GM21825 (cell line): ENCODE results near the gene MBD6.
"Not testable (repeated sequence)": the region's sequence is repeated elsewhere in the genome, so short reads cannot be mapped to it uniquely, and the experiment has no call there.

ENCODE experiments used
- ATAC-seq: cut with Tn5 transposase; IDR thresholded peaks from one replicate; pipeline ENCODE4 v1.9.1; 2021; ENCODE audit warnings: mild to moderate bottlenecking, moderate library complexity; ENCODE audit not compliant: unreplicated experiment

MBD6 gene

GRCh38 chr12:57568838-57569237 lies 46.2 kb downstream of the MBD6 start:
- no peak for ATAC-seq

GRCh38 chr12:57569858-57570257 lies 47.2 kb downstream of the MBD6 start:
- ATAC-seq, result no peak

GRCh38 chr12:57570438-57570837 lies 47.8 kb downstream of the MBD6 start:
- not testable (repeated sequence) for ATAC-seq

- ATAC-seq, result no peak
Observed at GRCh38 chr12:57571926-57572762, 49.5 kb downstream of the MBD6 start.

GRCh38 chr12:57574795-57575194 lies 52.2 kb downstream of the MBD6 start:
- no peak for ATAC-seq

GRCh38 chr12:57575771-57576612 lies 53.4 kb downstream of the MBD6 start:
- ATAC-seq, result no peak

GRCh38 chr12:57576613-57577160 lies 54.1 kb downstream of the MBD6 start:
- ATAC-seq, result no peak

- no peak for ATAC-seq
Observed at GRCh38 chr12:57577981-57578758, 55.5 kb downstream of the MBD6 start.

GRCh38 chr12:57579011-57579410 lies 56.4 kb downstream of the MBD6 start:
- ATAC-seq, result no peak
